ENCODE data around the gene DNAH14. TPM values are rescaled to one million over a fixed set of nuclear protein-coding genes. Genes with fewer than 3 reads are reported as not detected.

DNAH14 gene
- total and polyA plus RNA-seq, 7 donors: 0.07 to 1.8 (median 0.82) TPM; not detected in 2

DNA sequence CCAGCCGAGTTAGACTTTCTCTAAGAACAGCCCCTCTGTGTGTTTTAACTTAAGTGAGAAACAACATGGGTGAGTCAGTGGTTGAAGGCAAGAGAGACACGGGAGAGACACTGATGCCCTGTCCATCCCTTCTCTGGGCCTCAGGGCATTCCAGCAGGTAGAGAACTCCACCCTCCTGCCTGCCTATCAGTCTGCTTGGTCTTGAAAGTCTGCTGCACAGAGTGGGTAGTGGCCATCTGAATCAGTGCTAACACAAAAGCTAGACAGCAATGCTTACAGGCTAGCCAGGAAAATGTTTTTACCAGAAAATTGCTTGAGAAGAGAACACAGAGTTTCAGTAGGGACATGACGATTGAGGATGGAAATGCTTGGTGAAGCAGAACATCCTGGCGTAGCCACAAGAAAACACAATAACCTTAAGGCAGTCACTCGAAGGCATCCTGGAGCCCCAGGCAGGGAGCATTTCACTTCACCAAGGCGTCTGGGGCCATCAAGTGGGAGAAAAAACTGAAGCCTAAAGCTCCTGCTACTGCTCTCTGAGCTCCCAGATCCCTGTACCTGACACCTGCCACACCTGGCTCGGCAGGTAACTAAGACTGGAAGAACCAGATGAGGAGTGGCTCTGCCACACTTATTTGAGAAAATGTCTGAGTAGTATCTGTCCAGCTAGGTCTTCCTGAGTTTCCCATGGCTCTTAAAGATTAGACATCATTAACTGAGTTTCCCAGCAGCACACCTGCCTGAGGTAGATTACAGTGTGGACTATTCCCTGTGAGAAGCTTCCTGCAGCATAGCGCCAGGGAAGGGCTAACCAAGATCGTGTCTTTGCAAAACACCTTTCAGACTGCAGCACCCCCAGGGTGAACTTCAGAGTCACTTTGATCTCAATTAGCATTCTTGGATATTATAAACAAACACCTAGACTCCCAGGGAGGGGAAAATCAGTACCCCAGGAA lies 516.4 kb downstream of the DNAH14 start:
- no peaks in the 10 kb centered on the region for H3K27me3 ChIP-seq (ENCODE audit: insufficient read depth in 3 of 3, low read length in 2 of 3)
- TF ChIP-seq, protein P1, sequence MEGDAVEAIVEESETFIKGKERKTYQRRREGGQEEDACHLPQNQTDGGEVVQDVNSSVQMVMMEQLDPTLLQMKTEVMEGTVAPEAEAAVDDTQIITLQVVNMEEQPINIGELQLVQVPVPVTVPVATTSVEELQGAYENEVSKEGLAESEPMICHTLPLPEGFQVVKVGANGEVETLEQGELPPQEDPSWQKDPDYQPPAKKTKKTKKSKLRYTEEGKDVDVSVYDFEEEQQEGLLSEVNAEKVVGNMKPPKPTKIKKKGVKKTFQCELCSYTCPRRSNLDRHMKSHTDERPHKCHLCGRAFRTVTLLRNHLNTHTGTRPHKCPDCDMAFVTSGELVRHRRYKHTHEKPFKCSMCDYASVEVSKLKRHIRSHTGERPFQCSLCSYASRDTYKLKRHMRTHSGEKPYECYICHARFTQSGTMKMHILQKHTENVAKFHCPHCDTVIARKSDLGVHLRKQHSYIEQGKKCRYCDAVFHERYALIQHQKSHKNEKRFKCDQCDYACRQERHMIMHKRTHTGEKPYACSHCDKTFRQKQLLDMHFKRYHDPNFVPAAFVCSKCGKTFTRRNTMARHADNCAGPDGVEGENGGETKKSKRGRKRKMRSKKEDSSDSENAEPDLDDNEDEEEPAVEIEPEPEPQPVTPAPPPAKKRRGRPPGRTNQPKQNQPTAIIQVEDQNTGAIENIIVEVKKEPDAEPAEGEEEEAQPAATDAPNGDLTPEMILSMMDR (IDR thresholded peaks at IDR 0.05): no peak
- H3K36me3 ChIP-seq (ENCODE audit: insufficient read depth in 1 of 2, low read depth in 1 of 2): no peaks in the 10 kb centered on the region
- DNase-seq: no peak
- H3K4me3 ChIP-seq: no peak overlapping the region
- whole genome bisulfite sequencing, 3 donors: 64 to 72% (median 65%) methylated on average over 9 of the region's 9 CpGs
- H3K4me1 ChIP-seq: peaks cover 8% of the 10 kb centered on the region
- H3K9me3 ChIP-seq: no peaks in the 10 kb centered on the region
- ATAC-seq: no peak
- intact Hi-C loops (cut with DNase I): no loop called here
- H3K27ac ChIP-seq: peak overlapping the region; percentile 64

DNA sequence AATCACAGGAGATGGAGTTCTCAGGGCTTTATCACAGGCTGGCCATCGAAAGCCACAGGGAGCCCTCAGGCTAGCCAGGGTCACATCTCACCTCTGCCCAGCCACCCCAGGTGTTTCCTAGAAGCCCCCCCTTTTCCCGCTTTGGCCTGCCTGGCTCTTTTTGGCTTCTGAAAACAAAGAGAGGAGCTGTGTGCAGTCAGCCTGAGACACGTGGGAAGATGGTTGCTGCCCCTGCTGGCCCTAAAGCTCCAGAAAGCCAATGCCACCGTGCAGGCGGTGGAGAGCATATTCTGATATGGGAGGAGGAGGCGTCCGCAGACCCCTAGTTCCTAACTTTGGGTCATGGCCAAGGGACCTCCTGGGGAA lies 517.1 kb downstream of the DNAH14 start:
- Histone ChIP-seq H3K4me3 (no peak overlapping the region), H3K9me3 (no peaks in the 10 kb centered on the region), H3K4me1 (peaks cover 8% of the 10 kb centered on the region), H3K36me3 (ENCODE audit: insufficient read depth in 1 of 2, low read depth in 1 of 2) (no peaks in the 10 kb centered on the region), H3K27me3 (ENCODE audit: insufficient read depth in 3 of 3, low read length in 2 of 3) (no peaks in the 10 kb centered on the region), H3K27ac (peak overlapping the region; percentile 64)
- intact Hi-C loops (cut with DNase I): no loop called here
- ATAC-seq: no peak
- WGBS, 3 donors: 60 to 80% (median 69%) methylated on average over 7 of the region's 7 CpGs
- TF ChIP-seq, protein P1 (IDR thresholded peaks at IDR 0.05): no peak
- DNase-seq: no peak

DNA sequence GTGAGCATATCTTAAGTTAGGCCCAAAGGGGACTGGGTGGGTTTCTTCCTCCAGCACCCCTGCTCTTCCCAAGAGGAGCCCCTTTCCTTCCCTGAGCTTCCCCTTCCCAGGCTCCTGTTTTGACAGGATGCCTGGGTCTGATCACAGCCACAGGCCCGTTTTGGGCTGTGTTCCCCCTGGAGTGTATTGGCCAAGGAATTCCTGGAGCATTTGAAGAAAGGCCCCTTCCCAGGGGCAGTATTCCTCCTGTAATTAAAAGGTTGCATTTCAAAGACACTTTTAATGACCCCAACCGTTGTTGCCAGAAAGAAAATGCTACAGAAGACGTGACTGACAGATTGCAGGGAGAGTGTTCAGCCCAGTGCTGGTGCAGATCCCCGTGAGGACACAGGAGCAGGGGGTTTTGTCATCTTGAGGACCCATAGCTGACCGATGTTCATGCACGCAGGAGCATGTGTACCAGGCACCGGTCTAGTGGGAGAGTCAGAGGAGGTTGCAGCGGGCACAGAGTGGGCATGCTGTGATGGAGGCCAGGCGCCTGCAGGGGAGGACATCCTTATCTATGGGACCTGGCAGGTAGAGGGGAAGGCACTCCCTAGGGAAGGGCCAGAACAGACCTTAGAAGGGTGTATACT lies 517.6 kb downstream of the DNAH14 start:
- ATAC-seq (no peak), DNase-seq (no peak)
- no peak overlapping the region for H3K4me3 ChIP-seq
- intact Hi-C loops (cut with DNase I): no loop called here
- H3K36me3 ChIP-seq (ENCODE audit: insufficient read depth in 1 of 2, low read depth in 1 of 2): no peaks in the 10 kb centered on the region
- H3K9me3 ChIP-seq: no peaks in the 10 kb centered on the region
- H3K4me1 ChIP-seq: peaks cover 8% of the 10 kb centered on the region
- peak overlapping the region; percentile 64 for H3K27ac ChIP-seq
- no peaks in the 10 kb centered on the region for H3K27me3 ChIP-seq (ENCODE audit: insufficient read depth in 3 of 3, low read length in 2 of 3)
- WGBS, 3 donors: 67 to 69% (median 68%) methylated on average over 9 of the region's 9 CpGs
- TF ChIP-seq, protein P1 (IDR thresholded peaks at IDR 0.05): no peak

DNA sequence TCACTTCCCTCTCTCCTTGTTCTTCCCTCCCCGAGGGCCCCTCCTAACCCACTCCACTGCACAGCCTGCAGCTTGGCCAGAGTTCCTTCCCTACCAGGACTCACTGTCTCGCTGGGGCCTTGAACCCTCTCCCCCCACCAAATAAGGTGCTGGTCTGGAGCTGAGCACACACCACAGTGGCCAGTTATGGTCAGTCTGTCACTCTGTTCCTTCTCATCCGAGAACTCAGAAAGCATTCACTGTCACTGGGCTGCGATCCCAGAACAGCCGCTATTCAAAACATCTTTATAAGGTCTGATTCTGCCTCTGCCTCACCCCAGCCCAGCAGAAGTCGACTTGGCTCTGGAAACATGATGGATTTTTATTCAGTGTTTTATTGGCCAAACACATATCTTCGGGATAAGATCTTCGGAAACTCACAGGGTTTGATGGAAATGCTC lies 518.2 kb downstream of the DNAH14 start:
- DNase-seq: no peak
- intact Hi-C loops (cut with DNase I): no loop called here

More for the DNA sequence above, 518.2 kb downstream of the DNAH14 start:
- no peak overlapping the region for H3K4me3 ChIP-seq
- WGBS, 3 donors: 10 to 16% (median 12%) methylated on average over 8 of the region's 8 CpGs
- ATAC-seq: peak in 1 of 4 donors; percentile 18
- peaks cover 8% of the 10 kb centered on the region for H3K4me1 ChIP-seq
- no peaks in the 10 kb centered on the region for H3K9me3 ChIP-seq
- no peaks in the 10 kb centered on the region for H3K27me3 ChIP-seq (ENCODE audit: insufficient read depth in 3 of 3, low read length in 2 of 3)
- no peaks in the 10 kb centered on the region for H3K36me3 ChIP-seq (ENCODE audit: insufficient read depth in 1 of 2, low read depth in 1 of 2)
- TF ChIP-seq, protein P1 (IDR thresholded peaks at IDR 0.05): no peak
- H3K27ac ChIP-seq: peak overlapping the region; percentile 64

Measured in psoas muscle (tissue), 8 donors.